ENCODE measurements around the gene ENTREP3.

GRCh38 chr1:155284476-155284875, 29.2 kb upstream of the ENTREP3 start:
- TF ChIP-seq CTCF (optimal IDR thresholded peaks at IDR 0.05 in 1 of 3, IDR thresholded peaks at IDR 0.05 in 1 of 3, conservative IDR thresholded peaks at IDR 0.05 in 1 of 3; ENCODE audit: extremely low read depth in 1 of 3, insufficient read depth in 2 of 3, low read length in 3 of 3), result no peak
- no peak for TF ChIP-seq EZH2 (IDR thresholded peaks at IDR 0.05; ENCODE audit: low read length)
